GM19240 (cell line): Measurements from ENCODE around the gene TSHZ2.

Source experiments
- DNase-seq: peaks from one replicate; pipeline ENCODE4 v3.0.0; 2011; ENCODE audit warnings: low spot score; ENCODE audit not compliant: insufficient read length

TSHZ2 gene

GRCh38 chr20:53194306-53195290 is 222.4 kb downstream of the TSHZ2 start:
- no peak for DNase-seq

- DNase-seq: no peak
Measured at GRCh38 chr20:53195876-53196610, 223.9 kb downstream of the TSHZ2 start.

GRCh38 chr20:53201588-53201987 is 229.4 kb downstream of the TSHZ2 start:
- DNase-seq: no peak

GRCh38 chr20:53202777-53203176 is 230.6 kb downstream of the TSHZ2 start:
- no peak for DNase-seq

GRCh38 chr20:53205046-53205445 is 232.9 kb downstream of the TSHZ2 start:
- DNase-seq: no peak

GRCh38 chr20:53208110-53208832 is 236.1 kb downstream of the TSHZ2 start:
- no peak for DNase-seq

- DNase-seq: no peak
Measured at GRCh38 chr20:53210041-53210440, 237.9 kb downstream of the TSHZ2 start.

GRCh38 chr20:53210931-53211330 is 238.8 kb downstream of the TSHZ2 start:
- DNase-seq: no peak

GRCh38 chr20:53212018-53212417 is 239.9 kb downstream of the TSHZ2 start:
- DNase-seq: no peak

GRCh38 chr20:53214392-53214791 is 242.2 kb downstream of the TSHZ2 start:
- no peak for DNase-seq

GRCh38 chr20:53215166-53215565 is 243.0 kb downstream of the TSHZ2 start:
- DNase-seq: no peak

- no peak for DNase-seq
Measured at GRCh38 chr20:53216478-53216855, 244.3 kb downstream of the TSHZ2 start.

GRCh38 chr20:53216856-53217576 is 244.9 kb downstream of the TSHZ2 start:
- peak; percentile 48 for DNase-seq

- no peak for DNase-seq
Measured at GRCh38 chr20:53220482-53221307, 248.5 kb downstream of the TSHZ2 start.

- DNase-seq: no peak
Measured at GRCh38 chr20:53221731-53222130, 249.6 kb downstream of the TSHZ2 start.

- no peak for DNase-seq
Measured at GRCh38 chr20:53222416-53222815, 250.3 kb downstream of the TSHZ2 start.

GRCh38 chr20:53222932-53223331 is 250.8 kb downstream of the TSHZ2 start:
- DNase-seq: no peak

GRCh38 chr20:53223626-53224172 is 251.5 kb downstream of the TSHZ2 start:
- no peak for DNase-seq

GRCh38 chr20:53224851-53225250 is 252.7 kb downstream of the TSHZ2 start:
- no peak for DNase-seq

- DNase-seq: no peak
Measured at GRCh38 chr20:53226826-53227225, 254.7 kb downstream of the TSHZ2 start.
